Stimulated activated CD4-positive, alpha-beta T cell treated with anti-CD3 and anti-CD28 coated beads, Interleukin-15, amount 100 ng/mL, for 24 hours (primary cell): ENCODE data around the gene RORC.
"Not testable (repeated sequence)": the region's sequence is repeated elsewhere in the genome, so short reads cannot be mapped to it uniquely, and the experiment has no call there.

Experiments
- DNase-seq: peaks from one replicate; pipeline ENCODE4 v3.0.0-alpha.2; 2020

The RORC gene

GRCh38 chr1:151768351-151769066 is 63.1 kb downstream of the RORC start:
- DNase-seq = not testable (repeated sequence)

- no peak for DNase-seq
Observed at GRCh38 chr1:151763990-151764389, 67.6 kb downstream of the RORC start.

- peak; percentile 92 for DNase-seq
Observed at GRCh38 chr1:151762941-151763921, 68.4 kb downstream of the RORC start, which contains the start of gene MRPL9. TSS of gene MRPL9 (minus strand) at chr1:151763496. CDS start at chr1:151763479, 17 bp downstream.

- no peak for DNase-seq
Observed at GRCh38 chr1:151760597-151761385, 70.8 kb downstream of the RORC start.

GRCh38 chr1:151759241-151759640 is 72.4 kb downstream of the RORC start:
- no peak for DNase-seq

GRCh38 chr1:151756291-151756690 is 75.3 kb downstream of the RORC start:
- DNase-seq = no peak
